GM19193 (cell line): ENCODE results near the gene SERPINA12.

ENCODE experiments used
- POLR2A ChIP-seq: IDR thresholded peaks from 4 replicates; pipeline ENCODE4 v1.6.1; 2011; ENCODE audit not compliant: insufficient read depth, insufficient read length; ENCODE audit errors: extremely low read depth

Gene SERPINA12

DNA sequence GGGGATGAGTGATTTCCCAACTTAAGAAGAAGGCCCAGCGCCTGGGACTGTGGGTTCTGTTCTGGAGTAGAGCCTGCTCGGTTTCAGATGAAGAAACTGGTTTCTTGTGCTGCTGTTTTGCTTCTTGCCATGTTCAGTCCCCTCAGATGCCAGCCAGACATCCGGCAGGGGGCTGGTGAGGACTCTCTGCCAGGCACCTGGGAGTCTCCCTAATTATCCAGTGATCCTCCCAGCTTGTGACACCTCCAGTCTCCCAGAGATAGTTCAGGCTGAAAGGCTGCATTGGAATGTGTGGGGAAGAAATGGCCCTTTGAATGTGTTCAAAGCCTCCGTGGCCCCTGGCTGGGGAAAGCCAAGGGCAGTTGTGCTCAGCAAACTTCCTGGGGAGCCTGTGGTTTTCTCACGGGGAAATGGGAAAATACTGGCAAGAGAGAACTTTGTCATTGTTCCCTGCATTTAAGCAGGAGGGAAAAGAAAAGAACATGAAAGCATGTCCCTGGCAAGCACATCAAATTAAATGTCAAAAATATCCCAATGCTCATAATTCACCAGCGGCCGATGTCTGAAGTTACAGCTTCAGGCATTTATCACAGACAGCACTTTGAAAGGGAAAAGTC lies 8.5 kb upstream of the SERPINA12 start:
- no peak for TF ChIP-seq POLR2A

DNA sequence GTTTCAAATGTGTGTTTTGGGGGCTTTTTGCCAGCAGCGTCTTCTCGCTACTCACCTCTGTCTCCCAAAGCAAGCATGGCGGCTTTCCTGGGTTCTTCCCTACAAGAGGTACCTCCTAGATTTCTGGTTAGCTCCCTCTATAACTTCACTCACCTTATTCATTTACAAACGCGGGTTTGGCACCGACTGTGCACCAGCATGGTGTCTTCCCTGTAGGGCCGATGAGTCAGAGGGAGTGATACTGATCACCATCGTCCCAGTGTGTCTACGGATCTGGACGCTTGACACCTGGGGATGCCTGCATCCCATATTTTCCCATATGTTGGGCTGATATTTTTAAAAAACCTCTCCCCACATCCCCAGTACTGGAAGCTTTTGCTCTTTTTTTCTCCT lies 8.0 kb upstream of the SERPINA12 start:
- TF ChIP-seq POLR2A: no peak

DNA sequence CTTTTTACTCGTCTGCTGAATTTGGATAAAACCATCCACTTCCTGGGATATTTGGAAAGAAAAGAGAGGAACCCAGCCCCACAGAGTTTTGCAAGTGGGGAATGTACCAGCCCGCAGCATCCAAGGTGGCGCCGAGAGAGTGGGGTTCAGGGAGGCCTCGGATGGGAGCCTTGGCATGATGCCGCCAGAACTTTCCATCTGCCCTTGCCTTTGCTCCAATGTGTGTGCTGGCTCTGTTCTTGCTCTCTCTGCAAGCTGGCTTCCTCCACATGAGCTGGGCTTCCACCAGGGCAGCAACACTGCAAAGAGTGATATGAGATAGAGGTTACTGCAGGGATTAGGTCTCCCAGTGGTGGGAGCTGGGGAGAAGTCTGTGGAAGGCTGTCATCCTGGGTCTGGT lies 6.6 kb upstream of the SERPINA12 start:
- TF ChIP-seq POLR2A: no peak

DNA sequence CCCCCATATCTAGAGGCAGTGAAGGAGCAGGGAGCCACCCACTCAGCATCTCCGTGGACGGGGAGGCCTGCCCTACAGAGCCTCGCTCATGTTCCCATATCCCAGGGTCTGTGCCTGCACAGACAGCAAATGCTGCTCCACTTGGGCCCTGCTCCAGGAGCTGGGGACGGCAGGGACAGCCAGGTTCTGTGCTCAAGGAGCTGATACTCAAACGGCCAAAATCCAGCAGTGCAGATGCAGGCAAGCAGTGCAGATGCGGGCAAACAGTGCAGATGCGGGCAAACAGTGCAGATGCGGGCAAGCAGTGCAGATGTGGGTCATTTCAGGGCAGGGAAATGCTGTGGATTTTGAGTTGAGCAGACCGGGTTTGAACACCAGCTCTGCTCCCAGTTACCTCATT lies 6.2 kb upstream of the SERPINA12 start:
- no peak for TF ChIP-seq POLR2A

DNA sequence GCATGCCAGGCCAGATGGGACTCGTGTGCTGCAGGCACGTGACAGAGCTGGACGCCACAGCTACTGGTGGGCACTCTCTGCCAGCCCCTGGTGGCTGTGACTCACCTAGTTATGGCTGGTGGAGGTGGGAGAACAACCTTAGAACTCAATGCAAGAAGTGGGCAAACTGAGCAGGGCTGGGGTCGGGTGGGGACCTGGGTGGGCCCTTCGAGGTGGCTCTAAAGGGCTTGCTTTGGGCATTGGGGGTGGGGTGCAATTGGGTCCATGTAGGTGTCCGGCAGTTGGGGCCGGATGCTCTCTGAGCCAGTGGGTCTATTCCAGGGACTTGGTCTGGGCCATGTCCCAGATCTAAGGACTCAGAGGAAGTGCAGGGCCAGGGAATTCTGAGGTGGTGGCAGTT lies 5.1 kb upstream of the SERPINA12 start:
- TF ChIP-seq POLR2A: no peak

DNA sequence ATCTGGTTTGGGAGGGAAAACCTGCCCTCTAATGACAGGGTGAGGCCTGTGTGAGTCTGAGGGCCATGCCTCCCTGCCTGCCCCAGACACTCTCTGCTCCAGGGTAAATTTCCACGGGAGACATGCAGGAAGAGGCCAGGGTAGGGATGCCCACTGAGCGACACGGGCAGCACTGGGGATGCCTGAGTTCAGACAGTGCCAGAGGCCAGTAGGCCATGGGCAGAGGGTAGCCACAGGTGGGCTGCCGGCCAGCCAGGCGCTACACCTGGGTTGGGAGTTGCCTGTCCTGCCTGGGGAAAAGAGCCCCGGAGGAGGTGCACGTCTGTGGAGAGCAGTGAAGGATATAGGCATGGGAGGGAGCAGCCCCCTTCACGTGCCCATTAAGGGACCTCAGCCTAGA lies 3.6 kb downstream of the SERPINA12 start:
- no peak for TF ChIP-seq POLR2A

DNA sequence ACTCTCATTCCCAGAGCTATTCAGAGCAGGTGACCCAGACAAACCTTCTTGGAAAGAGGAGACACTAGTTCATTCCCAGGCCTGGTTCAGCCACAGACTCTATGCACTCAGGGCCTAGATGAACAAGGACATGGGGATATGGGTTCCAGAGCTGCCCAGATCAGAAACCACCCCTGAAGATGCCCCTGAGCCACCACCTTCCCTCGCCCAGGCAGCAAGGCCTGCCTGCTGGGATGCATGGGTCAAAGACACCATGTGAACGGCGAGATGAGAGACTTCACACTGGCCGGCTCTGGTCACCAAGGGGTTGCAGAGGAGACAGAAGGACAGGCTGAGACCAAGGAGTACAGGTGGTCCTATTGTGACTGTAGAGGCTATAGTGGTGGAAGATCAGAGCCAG lies 4.1 kb downstream of the SERPINA12 start:
- no peak for TF ChIP-seq POLR2A

DNA sequence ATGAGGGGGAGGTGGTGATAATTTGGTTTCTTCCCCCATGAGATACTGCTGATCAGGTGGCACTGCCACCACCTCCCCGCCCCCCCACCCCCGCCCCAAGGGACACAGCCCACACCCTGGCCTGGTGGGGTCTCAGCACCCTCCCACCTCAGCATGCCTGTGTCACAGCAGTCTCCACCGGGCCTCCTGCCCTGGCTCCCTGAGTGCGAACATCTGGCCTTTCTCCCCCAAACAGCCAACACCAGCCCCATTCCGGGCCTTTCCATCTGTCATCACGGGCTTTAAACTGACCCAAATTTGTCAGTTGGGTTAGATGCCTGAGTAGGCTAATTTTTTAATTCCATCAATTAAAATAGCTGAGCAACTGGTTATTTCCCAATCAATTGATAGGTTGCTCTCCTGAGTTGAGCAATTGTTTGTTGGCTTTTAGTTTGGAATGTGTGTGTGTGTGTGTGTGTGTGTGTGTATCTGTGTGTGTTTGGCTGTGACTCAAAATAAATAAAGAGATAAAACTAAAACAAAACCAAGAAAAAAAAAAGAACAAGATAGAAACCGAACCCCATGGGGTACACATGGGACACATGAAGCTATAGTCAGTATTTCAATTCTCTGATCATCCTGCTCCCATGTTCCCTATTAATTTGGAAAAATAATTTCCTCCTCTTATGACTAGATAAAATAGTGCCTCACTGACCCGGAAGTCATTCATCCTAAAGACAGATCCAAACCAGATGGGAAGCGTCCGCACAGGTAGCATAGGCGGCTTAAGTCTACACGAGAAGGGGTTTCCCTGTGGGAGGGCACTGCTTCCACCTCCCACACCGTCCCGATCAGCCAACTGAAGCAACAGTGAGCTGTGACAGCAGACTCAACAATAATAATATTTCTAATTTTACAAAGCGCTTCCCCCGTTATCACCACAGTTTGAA lies 7.4 kb downstream of the SERPINA12 start:
- no peak for TF ChIP-seq POLR2A

DNA sequence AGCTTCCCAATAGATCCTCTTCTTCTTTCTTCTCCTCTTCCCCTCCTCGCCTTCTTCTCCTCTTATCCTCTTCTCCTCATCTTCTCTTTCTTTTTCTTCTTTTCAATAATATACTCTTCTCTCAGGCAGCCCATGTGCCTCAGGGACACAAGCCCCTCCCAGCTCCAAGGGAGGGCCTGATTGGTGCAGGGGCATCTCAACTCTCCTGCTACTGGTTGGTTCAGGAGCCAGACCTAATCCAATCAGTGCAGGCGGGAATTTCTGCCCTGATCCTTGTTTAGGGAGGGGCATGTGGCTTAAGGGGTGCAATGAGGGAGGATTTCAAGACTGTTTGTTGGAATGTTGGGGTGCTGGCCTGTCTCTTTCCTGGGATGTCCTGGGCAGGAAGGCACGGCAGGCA lies 9.0 kb downstream of the SERPINA12 start:
- TF ChIP-seq POLR2A: no peak

DNA sequence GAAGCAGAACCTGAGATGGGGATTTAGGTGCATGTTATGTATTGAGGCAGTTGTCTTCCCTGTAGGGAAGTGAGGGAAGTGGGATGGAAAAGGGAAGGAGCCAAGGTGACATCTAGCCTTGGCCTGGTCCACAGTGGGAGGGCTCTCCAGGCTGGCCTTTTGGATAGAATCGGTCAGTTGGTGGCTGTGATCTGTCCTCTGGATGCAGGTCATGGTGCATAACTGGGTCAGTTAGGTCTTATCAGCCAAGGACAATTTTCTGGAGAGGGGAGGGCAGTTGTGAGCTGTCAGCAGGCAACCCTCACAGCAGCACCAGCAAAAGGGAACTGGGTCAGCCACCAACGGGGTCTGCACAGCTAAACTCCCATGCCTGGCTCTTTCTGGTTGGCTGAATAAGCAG lies 9.6 kb downstream of the SERPINA12 start:
- TF ChIP-seq POLR2A: no peak

DNA sequence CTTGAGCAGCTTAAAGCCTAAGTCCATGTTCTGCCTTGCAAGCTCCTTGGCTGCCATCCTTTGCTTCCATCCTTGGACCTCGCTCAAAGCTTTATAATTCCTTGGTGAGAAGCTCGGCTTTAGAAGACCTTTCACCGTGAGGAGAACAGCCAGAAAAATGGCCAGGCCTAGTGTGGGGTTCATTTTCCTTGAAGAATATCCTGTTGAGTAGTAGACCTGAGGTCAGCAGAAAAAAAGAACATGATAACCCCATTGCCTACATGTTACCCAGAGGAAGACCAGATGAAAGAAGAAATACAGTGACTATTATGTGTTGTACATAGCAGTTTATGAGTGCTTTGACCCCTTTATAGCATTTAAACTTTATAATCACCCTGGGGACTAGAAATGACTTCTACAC lies 11.1 kb downstream of the SERPINA12 start:
- no peak for TF ChIP-seq POLR2A

DNA sequence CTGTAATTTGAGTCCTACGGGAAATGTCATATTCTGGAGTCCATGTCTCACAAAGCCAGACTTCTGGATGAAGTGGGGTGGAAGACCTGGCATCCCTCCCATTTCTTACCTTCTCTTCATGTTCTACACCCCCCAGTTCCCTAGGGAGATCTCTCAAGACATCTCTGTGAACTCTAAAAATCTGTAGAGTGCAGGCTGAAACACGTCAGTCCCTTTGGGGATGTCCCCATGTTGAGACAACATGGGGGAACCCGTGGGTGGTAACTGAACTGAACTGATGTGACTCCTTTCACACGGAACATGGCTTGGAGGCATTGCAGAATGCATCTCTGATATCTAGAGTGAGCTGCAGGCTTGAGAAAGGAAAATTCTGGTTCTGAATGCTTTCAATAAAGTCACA lies 15.2 kb downstream of the SERPINA12 start:
- TF ChIP-seq POLR2A: no peak

DNA sequence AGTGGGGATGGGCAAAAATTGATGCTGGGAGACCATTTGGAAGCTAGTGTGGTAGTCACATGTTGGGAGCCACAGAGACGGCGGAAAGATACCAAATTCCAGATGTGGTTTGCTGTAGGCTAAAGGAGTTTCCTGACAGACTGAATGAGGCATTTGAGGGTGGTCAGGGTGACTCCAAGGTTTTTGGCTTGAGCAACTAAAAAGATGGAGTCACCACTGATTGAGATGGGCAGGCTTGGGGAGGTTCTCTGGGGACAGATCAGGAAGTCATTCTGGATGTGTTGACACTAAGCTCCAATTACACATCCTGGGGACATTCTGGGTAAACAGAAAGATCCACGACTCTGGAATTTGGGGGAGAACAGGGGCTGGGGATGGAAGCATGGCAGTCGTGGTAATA lies 17.8 kb downstream of the SERPINA12 start:
- TF ChIP-seq POLR2A: no peak

DNA sequence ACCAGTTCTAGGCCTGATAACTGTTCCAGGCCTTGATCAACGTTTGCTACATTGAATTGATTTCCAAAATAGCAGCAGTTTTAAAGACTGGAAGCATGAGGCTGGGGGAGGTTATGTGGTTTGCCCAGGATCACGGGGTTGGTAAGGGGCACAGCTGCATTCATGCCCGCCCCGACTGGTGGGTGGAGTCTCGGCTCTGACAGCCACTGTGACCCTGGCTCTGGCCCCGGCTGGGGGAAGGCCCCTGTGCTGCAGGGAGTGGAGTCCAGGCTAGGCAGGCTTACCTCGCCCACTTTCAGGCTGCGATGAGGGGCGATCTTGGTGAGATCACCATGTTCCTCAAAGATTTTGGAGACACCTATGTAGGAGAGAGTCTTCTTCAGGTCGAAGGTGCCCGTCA lies 19.9 kb downstream of the SERPINA12 start:
- TF ChIP-seq POLR2A: no peak

DNA sequence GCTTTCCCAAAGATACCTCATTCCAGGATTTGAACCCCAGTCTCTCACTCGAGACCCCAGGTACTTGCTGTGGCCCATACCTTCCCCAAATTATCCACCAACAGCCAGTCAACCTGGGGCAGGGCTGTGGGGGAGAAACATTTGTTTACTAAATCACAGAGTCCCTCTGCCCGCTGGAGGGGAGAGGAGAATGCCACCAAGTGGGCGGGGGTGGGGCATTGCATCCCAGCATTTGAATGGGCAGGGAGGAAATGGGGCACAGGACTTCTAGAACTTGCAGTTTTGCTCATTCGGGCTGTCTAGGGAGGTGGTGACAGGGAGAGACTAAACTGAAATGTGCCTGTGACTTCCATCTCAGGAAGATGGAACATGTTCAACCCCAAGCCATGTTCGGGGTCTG lies 22.4 kb downstream of the SERPINA12 start:
- TF ChIP-seq POLR2A: no peak
